Central memory CD4-positive, alpha-beta T cell (primary cell): Measurements from ENCODE around the gene RASGEF1B.

ENCODE experiments used
- DNase-seq: peaks from one replicate; pipeline ENCODE4 v3.0.0; 2022

RASGEF1B gene

DNA sequence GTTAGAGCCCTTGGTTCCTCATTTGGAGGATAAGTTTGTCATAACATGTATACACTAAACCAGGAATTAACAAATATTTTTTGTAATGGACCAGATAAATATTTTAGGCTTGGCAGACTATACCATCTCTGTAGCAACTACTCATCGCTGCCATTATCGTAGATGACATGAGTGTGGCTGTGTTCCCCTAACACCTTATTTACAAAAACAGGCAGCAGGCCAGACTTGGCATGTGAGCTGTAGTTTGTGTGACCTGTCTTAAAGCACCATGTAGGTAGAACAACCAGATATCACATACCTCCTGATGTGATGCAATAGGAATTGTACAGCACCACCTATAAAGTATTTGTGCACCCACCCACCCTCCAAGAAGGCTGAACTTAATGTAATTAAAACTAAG, 82.0 kb downstream of the RASGEF1B start:
- DNase-seq: no peak

DNA sequence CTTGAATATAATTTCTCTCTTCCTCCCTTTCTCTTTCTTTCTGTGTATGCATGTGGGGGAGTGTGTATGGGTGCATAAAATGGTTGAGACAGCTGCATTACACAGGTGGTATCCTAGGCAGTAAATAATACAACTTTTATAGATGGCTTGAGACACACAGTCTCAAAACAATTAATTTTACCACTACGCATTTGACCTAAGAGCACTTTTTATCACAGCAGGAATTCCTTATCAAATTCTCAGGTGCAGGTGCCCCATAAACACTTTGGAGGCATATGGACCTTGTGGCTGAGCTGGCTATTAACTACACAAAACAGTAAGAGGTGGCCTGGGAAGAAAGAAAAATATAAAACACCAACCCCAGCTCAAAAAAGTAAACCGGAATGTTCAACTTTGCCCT, 91.3 kb downstream of the RASGEF1B start:
- no peak for DNase-seq

DNA sequence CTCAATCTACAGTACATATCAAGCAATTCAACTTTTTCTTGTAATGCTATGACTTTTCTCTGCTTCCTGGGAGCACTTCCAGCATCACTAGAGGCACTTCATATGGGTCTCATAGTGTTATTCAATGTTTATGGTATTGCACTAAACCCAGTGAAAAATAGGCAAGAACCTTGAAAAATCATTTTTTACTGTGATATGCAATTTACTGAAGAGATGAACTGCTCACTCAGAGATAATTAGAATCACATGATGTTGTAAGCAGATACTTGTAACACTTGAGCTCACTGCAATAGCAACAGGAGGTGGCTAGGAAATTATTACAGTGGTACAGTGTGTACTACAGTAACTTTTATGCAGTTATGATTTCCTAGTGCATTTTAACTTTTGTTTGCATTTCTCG, 93.3 kb downstream of the RASGEF1B start:
- DNase-seq: no peak

DNA sequence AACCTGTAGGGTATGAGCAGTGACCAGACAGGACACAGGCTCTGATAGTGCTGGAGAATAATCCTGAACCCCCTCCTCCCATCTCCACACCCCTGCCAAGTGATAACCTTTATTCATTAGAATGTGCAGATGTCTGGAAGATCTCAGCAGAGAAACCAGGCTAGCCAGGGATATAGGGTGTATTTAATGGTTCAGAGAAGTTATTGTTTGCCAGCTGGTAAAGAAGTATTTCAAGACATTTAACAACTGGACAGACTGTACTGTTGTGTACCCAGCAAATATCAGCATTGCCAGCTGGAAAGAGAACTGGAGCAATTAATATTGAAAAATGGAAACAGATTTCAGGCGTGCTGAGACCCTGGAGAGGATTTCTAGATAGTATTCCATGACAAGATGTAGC, 94.5 kb downstream of the RASGEF1B start:
- no peak for DNase-seq

DNA sequence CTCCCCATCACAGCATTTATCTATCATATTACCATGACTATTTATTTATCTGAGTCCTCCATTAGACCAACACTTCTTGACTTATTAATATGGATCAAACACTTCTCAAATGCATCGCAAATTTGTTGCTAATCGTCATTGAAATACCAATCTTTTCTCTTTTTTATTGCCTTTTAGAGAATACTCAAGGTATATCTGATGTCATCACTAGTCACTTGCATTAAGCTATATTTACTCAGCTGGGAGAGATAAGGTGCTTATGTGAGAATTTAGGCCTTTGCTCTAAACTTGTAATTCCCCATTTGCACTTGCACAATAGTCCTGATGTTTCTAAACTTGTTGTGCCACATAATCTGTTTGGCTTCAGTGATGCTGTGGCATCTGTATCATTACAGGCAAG, 95.0 kb downstream of the RASGEF1B start:
- DNase-seq: no peak
